Limb (tissue), 2 donors: ENCODE results near the gene ACRV1.
"Not testable (repeated sequence)": the region's sequence is repeated elsewhere in the genome, so short reads cannot be mapped to it uniquely, and the experiment has no call there.

ENCODE experiments used
- DNase-seq, 2 donors: peaks; one replicate each; pipeline ENCODE4 v3.0.0-alpha.2; 2016; ENCODE audit errors: extremely low spot score in 2 of 2

ACRV1 gene, protein sequence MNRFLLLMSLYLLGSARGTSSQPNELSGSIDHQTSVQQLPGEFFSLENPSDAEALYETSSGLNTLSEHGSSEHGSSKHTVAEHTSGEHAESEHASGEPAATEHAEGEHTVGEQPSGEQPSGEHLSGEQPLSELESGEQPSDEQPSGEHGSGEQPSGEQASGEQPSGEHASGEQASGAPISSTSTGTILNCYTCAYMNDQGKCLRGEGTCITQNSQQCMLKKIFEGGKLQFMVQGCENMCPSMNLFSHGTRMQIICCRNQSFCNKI

DNA sequence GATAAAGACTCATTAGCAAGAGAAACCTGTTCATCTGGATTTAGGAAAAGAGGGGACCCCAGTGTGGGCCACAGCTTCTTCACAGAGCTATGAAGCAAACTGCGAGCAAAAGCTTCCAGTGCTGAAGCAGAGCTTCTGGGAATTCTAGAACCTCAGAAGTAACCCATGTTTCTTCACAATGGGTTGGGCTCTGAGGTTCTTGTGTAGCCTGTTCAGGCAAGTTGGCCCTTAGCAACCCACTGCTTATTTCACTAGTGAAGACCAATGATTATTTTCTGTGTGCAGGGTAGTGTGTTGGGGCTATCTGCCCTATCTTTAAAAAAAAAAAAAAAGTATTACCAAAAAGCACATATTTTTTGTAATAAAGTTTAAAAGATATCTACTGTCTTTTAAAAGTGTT, at the start of gene ACRV1:
Gene ACRV1, minus strand, starts transcription at position 101 of the 400 bp plus-strand sequence. Its CDS starts 67 bp downstream, at position 34.
- DNase-seq = no peak

DNA sequence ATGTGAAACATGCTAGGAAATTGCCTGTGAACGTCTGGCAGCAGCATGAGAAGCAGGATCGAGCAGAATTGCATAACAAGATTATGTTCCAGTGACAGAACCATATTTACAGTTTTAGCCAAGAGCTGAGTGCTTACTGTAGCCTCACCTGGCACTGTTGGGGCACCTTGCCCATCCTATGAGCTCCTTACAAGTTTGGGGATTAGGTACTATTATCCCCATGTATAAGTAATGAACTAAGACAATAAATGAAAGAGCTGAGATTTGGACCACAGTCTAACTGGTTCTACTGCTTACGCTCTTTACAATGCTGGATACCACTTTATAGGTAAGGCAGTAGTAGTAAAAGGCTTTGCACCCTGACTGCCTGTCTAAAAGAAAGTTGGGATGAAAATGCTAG, 48.3 kb upstream of the ACRV1 start:
- no peak for DNase-seq

DNA sequence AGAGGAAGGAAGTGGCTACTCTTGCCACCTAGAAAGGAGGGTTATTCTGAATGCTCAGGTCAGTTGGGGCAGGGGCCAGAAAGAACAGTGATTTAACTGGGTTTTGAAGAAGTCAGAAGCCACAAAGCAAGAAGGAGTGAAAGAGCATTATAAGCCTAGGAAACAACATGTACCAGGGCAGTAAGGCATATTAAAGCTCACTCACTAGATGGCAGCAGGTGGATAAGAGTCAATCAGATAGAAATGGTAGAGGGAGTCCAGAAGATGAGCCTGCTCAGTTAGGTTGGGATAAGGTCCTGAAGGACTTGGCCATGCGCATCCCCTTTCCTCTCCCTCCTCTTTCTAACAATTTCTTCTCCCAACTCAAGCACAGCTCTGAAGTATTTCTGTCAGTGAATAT, 43.5 kb upstream of the ACRV1 start:
- DNase-seq = no peak

DNA sequence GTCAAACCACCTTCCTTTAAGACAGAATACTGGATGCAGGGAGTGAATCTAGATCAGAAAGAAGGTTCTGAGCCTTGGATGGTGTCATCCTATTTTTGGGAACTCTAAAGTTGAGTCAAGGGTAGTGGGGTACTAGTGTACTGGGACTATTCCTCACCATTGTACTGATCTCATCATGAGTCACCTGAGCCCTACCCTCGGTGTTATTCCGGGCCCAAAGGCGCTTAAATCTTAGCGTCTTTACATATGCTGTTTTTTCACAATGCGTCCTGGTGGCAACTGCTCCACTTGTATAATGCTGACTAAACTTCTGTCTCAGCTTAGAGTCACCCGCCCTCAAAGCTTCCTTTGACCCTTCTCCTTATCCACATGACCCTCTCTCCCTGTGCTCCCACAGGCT, 40.1 kb upstream of the ACRV1 start:
- no peak for DNase-seq

DNA sequence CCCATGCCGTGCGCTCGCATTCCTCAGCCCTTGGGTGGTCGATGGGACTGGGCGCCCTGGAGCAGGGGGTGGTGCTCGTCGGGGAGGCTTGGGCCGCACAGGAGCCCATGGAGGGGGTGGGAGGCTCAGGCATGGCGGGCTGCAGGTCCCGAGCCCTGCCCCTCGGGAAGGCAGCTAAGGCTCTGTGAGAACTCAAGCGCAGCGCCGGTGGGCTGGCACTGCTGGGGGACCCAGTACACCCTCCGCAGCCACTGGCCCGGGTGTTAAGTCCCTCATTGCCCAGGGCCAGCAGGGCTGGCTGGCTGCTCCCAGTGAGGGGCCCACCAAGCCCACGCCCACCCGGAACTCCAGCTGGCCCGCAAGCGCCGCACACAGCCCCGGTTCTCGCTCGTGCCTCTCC, 24.0 kb upstream of the ACRV1 start:
- not testable (repeated sequence) for DNase-seq

DNA sequence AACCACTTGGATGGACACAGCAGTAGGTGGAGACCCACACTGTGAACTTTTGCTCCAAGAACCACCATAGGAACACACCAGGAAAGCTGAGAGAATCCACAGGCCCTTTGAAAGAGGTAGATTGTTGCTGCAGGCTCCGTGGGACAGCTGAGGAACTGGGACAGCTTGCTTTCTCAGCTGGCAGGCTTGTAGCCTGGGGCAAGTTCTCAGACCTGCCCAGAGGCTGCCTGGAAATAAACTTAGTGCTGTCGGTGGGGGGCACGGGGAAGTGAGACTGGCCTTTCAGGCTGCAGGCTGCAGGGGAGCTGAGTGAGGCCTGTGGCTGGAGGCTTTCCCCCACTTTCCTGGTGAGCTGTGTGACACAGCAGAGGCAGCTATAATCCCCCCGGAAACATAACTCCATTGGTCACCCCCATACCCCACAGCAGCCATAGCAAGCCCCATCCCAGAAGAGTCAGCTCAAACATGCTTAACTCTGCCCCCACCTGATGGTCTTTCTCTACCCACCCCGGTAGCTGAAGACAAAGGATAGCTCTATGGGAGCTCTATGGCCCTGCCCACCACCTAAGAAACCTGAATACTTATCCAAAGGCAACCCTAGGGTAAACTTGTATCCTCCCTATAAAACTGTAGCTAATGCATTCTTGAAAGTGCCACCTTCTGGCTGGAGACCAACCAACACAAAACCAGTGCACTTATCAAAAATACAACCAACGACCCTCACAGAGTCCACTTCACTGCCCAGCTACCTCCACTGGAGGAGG, 21.4 kb upstream of the ACRV1 start:
- DNase-seq = no peak

DNA sequence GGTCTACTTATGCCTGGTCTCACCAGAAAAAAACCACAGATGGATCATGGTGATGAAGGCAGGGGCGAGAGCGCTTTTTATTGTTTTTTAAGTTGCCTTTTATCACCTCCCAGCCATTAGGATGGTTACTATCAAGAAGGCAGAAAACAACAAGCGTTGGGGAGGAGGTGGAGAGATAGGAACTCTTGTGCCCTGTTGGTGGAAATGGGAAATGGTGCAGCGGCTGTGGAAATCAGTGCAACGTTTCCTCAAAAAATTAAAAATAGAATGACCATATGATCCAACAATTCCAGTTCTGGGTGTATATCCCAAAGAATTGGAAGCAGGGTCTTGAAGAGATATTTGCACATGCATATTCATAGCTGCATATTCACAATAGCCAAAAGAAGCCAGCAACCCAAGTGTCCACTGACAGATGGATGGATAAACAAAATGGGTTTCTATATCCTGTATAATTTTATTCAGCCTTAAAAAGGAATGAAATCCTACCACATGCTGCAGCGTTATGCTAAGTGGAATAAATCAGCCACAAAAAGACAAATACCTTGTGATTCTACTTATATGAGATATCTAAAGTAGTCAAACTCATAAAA, 20.5 kb upstream of the ACRV1 start:
- DNase-seq = no peak

DNA sequence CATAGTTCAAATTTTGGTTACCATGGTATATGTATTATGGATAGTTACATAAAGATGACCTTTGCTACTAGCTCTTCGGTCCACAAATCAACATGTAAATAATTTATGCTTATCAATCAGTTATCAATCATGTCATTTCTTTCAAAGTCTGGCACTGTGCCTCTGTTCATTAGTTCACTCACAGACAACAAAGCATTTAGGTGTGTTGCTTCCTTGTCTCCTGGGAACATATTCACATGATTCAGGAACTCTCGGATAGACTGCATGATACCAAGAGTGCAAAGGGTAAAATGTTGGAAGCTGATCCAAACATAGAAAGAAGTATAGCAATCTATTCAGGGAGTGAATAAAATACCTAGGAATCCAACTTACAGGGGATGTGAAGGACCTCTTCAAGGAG, 14.3 kb upstream of the ACRV1 start:
- DNase-seq = no peak

DNA sequence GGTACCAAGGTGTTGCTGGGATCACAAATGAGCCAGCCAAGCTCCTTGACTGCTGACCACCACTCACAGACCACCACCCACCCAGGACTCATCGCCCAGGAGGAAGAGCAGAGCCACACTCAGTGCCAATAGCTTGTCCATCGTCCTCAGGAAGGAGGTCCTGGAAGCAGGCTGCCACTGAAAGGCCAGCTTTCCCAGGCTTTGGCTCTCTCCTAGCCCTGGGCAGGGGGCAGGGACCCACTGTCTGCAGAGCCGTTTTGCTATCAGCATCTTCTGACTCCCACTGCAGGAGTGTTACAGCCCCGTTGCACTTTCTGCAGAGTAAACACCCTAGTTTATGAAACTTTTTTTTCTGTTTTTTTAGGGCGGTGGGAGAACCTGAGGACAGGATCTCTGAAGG, 12.2 kb upstream of the ACRV1 start:
- no peak for DNase-seq

DNA sequence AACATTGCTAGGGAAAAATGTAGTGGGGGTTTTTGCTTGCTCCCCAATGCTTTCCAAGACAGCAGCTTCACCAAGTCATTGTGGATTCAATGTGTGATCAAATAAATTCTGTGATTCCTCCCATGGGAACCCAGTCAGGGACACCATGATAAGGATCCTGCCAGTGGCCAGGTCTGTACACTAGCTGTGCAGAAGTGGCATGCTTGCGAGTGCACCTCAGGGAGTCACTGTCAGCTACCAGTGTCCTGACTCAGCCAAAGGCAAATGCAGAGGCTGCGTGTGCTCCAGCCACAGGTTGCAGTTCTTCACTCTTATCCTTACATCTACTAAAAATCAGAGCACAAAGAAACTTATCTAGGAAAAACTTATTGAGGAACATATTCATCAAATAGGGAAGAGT, 9.4 kb upstream of the ACRV1 start:
- no peak for DNase-seq

DNA sequence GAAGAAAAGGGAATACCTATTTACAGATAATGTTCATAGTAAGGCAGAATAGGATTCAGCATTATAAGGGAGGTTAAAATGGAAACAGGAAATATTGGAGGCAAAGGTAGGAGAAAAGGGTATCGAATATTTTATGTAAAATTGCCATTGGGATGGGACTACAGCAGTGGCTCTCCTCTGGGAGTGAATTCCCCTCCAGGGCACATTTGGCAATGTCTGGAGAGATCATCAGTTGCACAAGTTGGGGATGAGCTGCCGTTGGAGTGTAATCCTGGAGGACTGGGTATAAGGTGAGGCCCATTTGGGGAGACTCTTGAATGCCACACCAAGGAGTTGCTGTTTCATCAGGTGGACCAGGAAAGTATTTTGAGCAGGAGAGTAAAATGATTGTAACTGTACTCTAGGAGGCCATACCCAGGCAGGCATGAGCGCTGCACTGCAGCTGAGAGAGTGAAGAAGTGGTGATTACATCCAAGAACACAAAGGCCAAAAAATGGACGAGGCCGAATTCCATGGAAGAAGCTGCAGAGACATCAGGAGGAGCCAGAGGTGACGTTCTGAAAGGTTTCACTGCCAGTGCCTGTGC, 8.7 kb upstream of the ACRV1 start:
- no peak for DNase-seq

DNA sequence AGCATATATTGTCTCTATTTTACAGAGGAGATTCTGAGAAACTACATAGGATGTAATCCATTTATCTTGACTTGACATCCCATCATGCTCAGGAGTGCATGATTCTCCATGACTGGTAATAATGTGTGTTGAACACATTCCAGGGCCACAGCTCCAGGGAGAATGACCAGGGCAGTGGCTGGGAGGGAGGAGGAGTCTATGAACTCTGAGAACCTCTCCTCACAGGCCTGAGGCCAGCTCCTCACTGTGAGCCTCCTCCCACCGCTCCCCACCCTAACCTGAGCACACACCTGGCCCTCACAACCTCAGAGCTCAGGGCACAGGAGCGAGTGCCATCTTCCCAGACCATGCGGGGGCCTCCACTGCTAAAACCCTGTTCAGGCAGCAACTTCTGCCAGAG, 8.0 kb upstream of the ACRV1 start:
- DNase-seq = no peak

DNA sequence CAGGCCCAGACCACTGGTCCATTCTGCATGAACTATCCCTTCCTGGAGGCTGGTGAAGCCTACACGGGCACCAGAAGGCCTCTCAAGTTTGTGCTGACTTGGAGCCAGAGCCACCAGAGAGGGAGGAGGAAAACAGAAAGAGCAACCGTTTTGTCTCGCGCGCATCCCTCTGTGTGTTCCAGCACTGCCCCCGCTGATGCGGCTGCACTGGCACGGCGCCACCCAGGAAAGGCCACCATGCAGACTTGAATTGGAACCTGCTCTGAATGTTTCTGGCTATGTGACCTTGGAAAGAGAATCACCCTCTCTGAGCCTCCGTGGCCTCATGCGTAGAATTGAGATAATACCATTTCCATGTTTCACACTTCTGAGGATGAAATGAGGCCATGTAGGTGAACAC, 7.4 kb upstream of the ACRV1 start:
- DNase-seq = no peak

DNA sequence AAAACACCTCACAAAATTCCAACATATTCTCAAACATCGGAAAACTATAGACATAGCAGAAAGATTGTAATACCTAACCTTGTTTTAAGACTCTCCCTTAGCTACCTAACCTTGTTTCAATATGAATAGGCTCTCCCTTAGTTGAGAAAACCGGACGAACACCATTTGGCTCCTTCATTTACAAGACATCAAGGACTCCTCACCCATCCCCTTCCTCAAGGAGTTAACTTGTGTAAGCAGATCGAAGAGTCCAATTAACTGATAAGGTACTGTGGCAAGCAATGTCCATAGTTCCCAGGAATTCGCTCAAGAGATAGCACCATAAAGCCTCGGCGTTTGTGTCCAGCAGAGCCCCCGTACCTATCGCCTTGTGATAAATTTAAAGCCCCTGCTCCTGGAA, 4.6 kb upstream of the ACRV1 start:
- no peak for DNase-seq

DNA sequence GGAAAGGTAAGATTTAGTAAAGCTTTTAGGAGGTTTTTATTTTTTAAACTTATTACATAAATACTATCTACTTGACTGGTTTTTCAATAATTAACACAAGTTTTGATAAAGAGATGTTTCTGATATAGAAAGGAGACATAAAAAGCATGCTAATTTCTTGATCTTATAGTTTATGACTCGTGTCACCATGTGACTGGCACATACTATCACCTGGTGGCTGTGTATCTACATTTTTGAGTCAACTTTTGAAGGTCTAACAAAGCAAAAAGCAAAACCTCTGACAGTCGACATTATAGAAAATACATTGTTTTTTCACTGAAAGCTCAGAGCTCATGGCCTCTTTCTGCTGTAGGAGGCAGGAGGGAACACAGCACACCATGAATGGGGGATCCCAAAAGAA, 810 bp downstream of the ACRV1 start:
- no peak for DNase-seq

DNA sequence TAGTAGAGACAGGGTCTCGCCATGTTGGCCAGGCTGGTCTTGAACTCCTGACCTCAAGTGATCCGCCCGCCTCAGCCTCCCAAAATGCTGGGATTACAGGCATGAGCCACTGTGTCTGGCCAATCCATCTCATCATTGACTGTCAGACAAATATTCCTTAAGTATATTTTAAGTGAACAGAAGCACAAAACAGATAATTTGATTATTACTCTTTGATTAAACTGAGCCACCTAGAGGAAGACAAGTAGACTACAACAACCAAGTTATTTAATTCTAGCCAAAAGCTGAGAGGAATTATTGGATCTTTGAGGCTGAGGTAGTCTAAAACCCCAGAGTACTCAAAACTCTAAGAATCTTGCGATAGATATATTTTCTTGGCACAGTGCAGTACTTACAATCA, 1.2 kb downstream of the ACRV1 start:
- DNase-seq = no peak

DNA sequence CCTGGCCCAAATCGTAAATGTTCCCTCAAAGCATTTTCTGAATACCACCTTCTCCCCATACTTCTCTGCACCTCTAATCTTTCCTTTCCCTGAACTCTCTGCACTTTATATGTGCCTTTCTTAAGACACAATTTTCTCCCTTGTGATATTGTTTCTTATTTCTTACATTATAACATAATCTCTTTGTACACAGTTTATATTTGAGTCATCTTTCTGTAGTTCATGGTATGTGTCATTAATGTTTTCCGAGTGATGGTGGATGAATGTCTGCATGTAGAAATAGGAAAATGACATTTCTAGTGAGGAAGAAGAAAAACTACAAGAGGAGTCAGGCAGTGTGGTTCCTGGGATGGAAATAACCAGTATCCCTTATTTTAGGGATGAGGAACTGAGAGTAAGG, 5.5 kb downstream of the ACRV1 start:
- no peak for DNase-seq

DNA sequence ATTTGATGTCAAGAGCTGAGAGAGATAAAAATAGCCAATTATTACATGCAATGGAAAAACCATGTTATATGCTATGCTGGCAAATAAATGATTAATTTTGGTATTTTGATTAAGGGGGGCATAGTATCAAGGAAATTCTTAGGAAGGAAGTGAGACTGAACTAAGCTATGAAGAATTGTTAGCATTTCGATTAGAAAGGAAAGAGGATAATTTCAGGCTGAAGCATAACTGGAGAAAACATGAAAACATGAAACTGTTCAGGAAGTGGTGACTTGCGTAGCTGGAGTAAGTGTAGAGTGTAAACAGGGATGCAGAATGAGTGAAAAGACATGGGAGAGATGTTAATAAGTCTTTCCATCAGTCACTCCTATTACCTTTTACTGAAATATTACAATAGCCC, 6.4 kb downstream of the ACRV1 start:
- DNase-seq = no peak

DNA sequence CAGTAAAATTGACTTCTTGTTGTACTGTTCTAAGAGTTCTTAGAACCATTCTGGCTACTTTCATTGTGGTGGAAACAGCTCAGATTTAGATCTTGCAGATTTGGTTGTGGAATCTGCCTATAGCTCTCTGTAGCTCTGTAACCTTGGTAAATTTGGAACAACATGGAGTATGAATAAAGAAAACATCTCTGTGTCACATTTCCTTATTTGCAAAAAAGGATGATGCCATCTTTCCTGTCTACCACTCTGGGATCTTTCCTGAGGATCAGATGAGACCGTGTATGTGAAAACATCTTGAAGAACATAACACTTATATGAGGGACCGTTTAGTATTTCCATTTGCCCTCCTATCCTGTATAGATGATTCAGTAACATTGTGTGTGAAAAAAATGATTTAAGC, 9.1 kb downstream of the ACRV1 start:
- no peak for DNase-seq

DNA sequence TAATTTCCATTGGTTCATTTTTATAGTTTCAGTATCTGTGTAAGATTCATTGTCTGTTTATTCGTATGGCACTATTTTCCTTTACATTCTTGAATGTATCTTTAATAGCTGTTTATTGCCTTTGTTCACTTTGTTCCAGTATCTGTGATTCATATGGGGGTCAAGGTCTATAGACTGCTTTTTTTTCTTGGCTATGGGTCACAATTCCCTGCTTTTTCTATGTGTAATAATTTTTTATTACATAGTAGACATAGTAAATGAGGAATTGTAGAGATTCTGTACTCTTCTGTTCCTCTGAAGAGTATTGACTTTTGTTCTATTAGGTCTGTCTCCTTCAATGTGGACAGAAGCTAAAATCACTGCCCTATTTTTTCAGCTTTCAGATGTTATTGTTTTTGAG, 10.5 kb downstream of the ACRV1 start:
- DNase-seq = no peak

DNA sequence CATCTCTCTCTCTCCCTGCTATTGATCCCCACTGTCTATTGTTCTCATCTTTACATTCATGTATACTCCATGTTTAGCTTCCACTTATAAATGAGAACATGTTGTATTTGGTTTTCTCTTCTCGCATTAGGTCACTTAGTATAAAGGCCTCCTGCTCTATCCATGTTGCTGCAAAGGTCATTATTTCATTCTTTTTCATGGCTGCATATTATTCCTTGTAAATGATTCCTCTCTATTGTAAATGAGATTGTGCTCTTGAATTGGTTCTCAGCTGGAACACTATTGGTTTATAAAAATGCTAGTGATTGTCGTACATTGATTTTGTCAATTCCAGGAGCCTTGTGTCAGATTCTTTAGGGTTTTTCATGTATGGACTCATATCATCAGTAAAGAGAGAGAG, 13.5 kb downstream of the ACRV1 start:
- DNase-seq = no peak

DNA sequence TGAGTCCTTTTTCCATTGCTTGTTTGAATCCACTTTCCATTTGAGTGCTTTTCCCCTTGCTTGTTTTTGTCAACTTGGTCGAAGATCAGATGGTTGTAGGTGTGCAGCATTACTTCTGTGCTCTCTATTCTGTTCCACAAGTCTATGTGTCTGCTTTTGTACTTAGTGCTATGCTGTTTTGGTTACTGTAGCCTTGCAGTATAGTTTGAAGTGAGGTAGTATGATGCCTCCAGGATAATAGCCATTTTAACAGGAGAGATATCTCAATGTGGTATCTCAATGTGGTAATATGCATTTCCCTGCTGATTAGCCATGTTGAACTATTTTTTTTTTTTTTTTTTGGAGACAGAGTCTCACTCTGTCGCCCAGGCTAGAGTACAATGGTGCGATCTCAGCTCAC, 16.7 kb downstream of the ACRV1 start:
- no peak for DNase-seq

DNA sequence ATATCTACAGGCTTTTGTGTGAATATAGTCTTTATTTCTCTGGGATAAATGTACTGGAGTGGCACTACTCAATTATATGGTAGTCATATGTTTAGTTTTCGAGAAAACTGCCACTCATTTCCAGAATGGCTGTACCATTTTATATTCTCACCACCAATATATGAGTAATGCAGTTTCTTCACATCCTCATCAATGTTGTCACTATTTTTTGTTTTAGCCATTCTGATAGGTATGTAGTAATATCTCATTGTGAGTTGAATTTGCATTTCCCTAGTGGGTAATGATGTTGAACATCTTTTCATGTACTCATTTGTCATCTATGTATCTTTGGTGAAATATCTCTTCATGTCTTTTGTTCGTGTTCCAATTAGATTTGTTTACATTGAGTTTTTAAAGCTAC, 18.0 kb downstream of the ACRV1 start:
- no peak for DNase-seq
